ENCODE data around the gene PBX1. TPM values are rescaled to one million over a fixed set of nuclear protein-coding genes. Genes with fewer than 3 reads are reported as not detected.

PBX1 gene
- total RNA-seq, 2 donors from 2014 or later, result 59.9 to 79.2 TPM

- Histone ChIP-seq H3K36me3 (ENCODE audit: control insufficient read depth, insufficient read depth, low read length) (peaks cover 11% of the 10 kb centered on the region), H3K4me1 (ENCODE audit: control insufficient read depth, insufficient read depth, low read length) (peaks cover 7% of the 10 kb centered on the region), H3K27me3 (ENCODE audit: control insufficient read depth, insufficient read depth, low read length, poor library complexity, severe bottlenecking) (no peaks in the 10 kb centered on the region), H3K9ac (ENCODE audit: extremely low read depth, low read length, poor library complexity, severe bottlenecking) (no peak overlapping the region), H3K4me3 (ENCODE audit: low read length) (no peak overlapping the region), H3K27ac (ENCODE audit: low read depth, low read length) (no peak overlapping the region), H3K9me3 (ENCODE audit: control insufficient read depth, low read length) (peaks cover 9% of the 10 kb centered on the region)
- Mint-ChIP-seq H3K27me3 (ENCODE audit: insufficient read depth) (no peaks in the 10 kb centered on the region), H3K36me3 (ENCODE audit: low read depth) (peaks cover 47% of the 10 kb centered on the region), H3K4me3 (no peak overlapping the region), H3K4me1 (peaks cover 36% of the 10 kb centered on the region), H3K9me3 (peaks cover 6% of the 10 kb centered on the region), H3K27ac (no peak overlapping the region)
- TF ChIP-seq, protein P1, sequence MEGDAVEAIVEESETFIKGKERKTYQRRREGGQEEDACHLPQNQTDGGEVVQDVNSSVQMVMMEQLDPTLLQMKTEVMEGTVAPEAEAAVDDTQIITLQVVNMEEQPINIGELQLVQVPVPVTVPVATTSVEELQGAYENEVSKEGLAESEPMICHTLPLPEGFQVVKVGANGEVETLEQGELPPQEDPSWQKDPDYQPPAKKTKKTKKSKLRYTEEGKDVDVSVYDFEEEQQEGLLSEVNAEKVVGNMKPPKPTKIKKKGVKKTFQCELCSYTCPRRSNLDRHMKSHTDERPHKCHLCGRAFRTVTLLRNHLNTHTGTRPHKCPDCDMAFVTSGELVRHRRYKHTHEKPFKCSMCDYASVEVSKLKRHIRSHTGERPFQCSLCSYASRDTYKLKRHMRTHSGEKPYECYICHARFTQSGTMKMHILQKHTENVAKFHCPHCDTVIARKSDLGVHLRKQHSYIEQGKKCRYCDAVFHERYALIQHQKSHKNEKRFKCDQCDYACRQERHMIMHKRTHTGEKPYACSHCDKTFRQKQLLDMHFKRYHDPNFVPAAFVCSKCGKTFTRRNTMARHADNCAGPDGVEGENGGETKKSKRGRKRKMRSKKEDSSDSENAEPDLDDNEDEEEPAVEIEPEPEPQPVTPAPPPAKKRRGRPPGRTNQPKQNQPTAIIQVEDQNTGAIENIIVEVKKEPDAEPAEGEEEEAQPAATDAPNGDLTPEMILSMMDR (conservative IDR thresholded peaks at IDR 0.05), result no peak
- no peak for DNase-seq
- 90 to 100% methylated on average over 1 to 2 of the region's 2 CpGs for WGBS, 2 experiments (ENCODE audit: insufficient coverage in 1 of 2, insufficient read length in 1 of 2)
Observed at GRCh38 chr1:164569241-164569640, 10.3 kb downstream of the PBX1 start.

GRCh38 chr1:164569866-164570265, 10.9 kb downstream of the PBX1 start:
- TF ChIP-seq, protein P1 (conservative IDR thresholded peaks at IDR 0.05), result no peak
- H3K4me1 ChIP-seq (ENCODE audit: control insufficient read depth, insufficient read depth, low read length), result peaks cover 6% of the 10 kb centered on the region
- Mint-ChIP-seq H3K9me3 (peaks cover 6% of the 10 kb centered on the region), H3K4me3 (no peak overlapping the region), H3K27ac (no peak overlapping the region), H3K4me1 (peaks cover 31% of the 10 kb centered on the region), H3K36me3 (ENCODE audit: low read depth) (peaks cover 50% of the 10 kb centered on the region), H3K27me3 (ENCODE audit: insufficient read depth) (no peaks in the 10 kb centered on the region)
- H3K36me3 ChIP-seq (ENCODE audit: control insufficient read depth, insufficient read depth, low read length), result peaks cover 11% of the 10 kb centered on the region
- no peak overlapping the region for H3K9ac ChIP-seq (ENCODE audit: extremely low read depth, low read length, poor library complexity, severe bottlenecking)
- no peaks in the 10 kb centered on the region for H3K27me3 ChIP-seq (ENCODE audit: control insufficient read depth, insufficient read depth, low read length, poor library complexity, severe bottlenecking)
- H3K9me3 ChIP-seq (ENCODE audit: control insufficient read depth, low read length), result peaks cover 9% of the 10 kb centered on the region
- no peak overlapping the region for H3K27ac ChIP-seq (ENCODE audit: low read depth, low read length)
- H3K4me3 ChIP-seq (ENCODE audit: low read length), result no peak overlapping the region
- DNase-seq, result no peak
- 93 to 94% methylated on average over 2 to 4 of the region's 4 CpGs for WGBS, 2 experiments (ENCODE audit: insufficient coverage in 1 of 2, insufficient read length in 1 of 2)

GRCh38 chr1:164571333-164571732, 12.3 kb downstream of the PBX1 start:
- peaks cover 32% of the 10 kb centered on the region for H3K4me1 Mint-ChIP-seq
- no peak for DNase-seq
- WGBS, 2 experiments (ENCODE audit: insufficient coverage in 1 of 2, insufficient read length in 1 of 2), result 96 to 100% methylated on average over 1 to 3 of the region's 3 CpGs
- Histone ChIP-seq H3K36me3 (ENCODE audit: control insufficient read depth, insufficient read depth, low read length) (peaks cover 11% of the 10 kb centered on the region), H3K4me1 (ENCODE audit: control insufficient read depth, insufficient read depth, low read length) (no peaks in the 10 kb centered on the region), H3K4me3 (ENCODE audit: low read length) (no peak overlapping the region), H3K27ac (ENCODE audit: low read depth, low read length) (no peak overlapping the region), H3K9ac (ENCODE audit: extremely low read depth, low read length, poor library complexity, severe bottlenecking) (no peak overlapping the region), H3K27me3 (ENCODE audit: control insufficient read depth, insufficient read depth, low read length, poor library complexity, severe bottlenecking) (no peaks in the 10 kb centered on the region), H3K9me3 (ENCODE audit: control insufficient read depth, low read length) (peaks cover 9% of the 10 kb centered on the region)
- H3K27me3 Mint-ChIP-seq (ENCODE audit: insufficient read depth), result no peaks in the 10 kb centered on the region
- peaks cover 6% of the 10 kb centered on the region for H3K9me3 Mint-ChIP-seq
- no peak overlapping the region for H3K4me3 Mint-ChIP-seq
- TF ChIP-seq, protein P1 (conservative IDR thresholded peaks at IDR 0.05), result no peak
- no peak overlapping the region for H3K27ac Mint-ChIP-seq
- peaks cover 50% of the 10 kb centered on the region for H3K36me3 Mint-ChIP-seq (ENCODE audit: low read depth)

All from endodermal cell (in vitro differentiated cells).